Heart right ventricle (tissue), 16 donors: ENCODE data around the gene SYT11. TPM values are rescaled to one million over a fixed set of nuclear protein-coding genes. Genes with fewer than 3 reads are reported as not detected.
A peak's percentile ranks its signal among the peaks of the same experiment; 100 is the strongest.
"Not testable (repeated sequence)": the region's sequence is repeated elsewhere in the genome, so short reads cannot be mapped to it uniquely, and the experiment has no call there.

ENCODE experiments used
- ATAC-seq, 8 donors: fragments of 200-7000 bp; cut with Tn5 transposase; one replicate each; pipeline ENCODE4 v1.9.1; 2020; ENCODE audit warnings: mild to moderate bottlenecking in 8 of 8, moderate library complexity in 8 of 8, moderate number of reproducible peaks in 1 of 8
- DNase-seq, 2 donors: peaks; one replicate each; pipeline ENCODE4 v3.0.0-alpha.2; 2020
- H3K27ac ChIP-seq, 10 donors: fragments of 200-600 bp; sonication (generic) in 2 of 10; one replicate each; pipeline versions ENCODE4 v1.5.0 to v1.8.0; 2020 to 2022; ENCODE audit warnings: mild to moderate bottlenecking in 3 of 10
- H3K27me3 ChIP-seq, 7 donors: fragments of 200-600 bp; one replicate each; pipeline ENCODE4 v1.8.0; 2021 to 2022; ENCODE audit warnings: mild to moderate bottlenecking in 2 of 7
- H3K36me3 ChIP-seq, 9 donors: fragments of 200-600 bp; sonication (generic) in 1 of 9; one replicate each; pipeline versions ENCODE4 v1.5.0 to v1.8.0; 2020 to 2022; ENCODE audit warnings: mild to moderate bottlenecking in 2 of 9
- H3K4me1 ChIP-seq, 9 donors: fragments of 200-600 bp; sonication (generic) in 1 of 9; one replicate each; pipeline versions ENCODE4 v1.5.0 to v1.8.0; 2020 to 2022; ENCODE audit warnings: mild to moderate bottlenecking in 4 of 9
- H3K4me3 ChIP-seq, 10 donors: fragments of 200-600 bp; sonication (generic) in 2 of 10; one replicate each; pipeline versions ENCODE4 v1.5.0 to v1.8.0; 2020 to 2022; ENCODE audit warnings: mild to moderate bottlenecking in 7 of 10, moderate library complexity in 2 of 10
- H3K9me3 ChIP-seq, 11 donors: fragments of 200-600 bp in 10 of 11; sonication (generic) in 2 of 11; one replicate each; pipeline versions ENCODE4 v1.5.0 to v1.8.0; 2013 to 2022; ENCODE audit warnings: mild to moderate bottlenecking in 2 of 11, control low read depth in 1 of 11, moderate library complexity in 1 of 11
- WGBS, 2 donors: extraction: QIAGEN DNeasy Blood & Tissue Kit; methylation state at CpG; one replicate each; pipeline ENCODE4 v1.1.7; 2013; ENCODE audit warnings: inconsistent platforms in 1 of 2; 5-methylcytosine and 5-hydroxymethylcytosine counted together
- intact Hi-C, 10 donors: fragments of 100-400 bp; cut with DNase I; formaldehyde crosslinking; loops; one replicate each; pipeline versions ENCODE4 v1.11.1 to v1.14.2; 2022
- polyA plus RNA-seq, 2 donors: library from polyadenylated mRNA; stranded (reverse); fragments of 200-250 nt; gene quantifications; one replicate each; pipeline ENCODE4 v1.2.3, GENCODE V29; 2013
- total RNA-seq, 10 donors: library from RNA; stranded (reverse); fragmentation: NEBNext Ultra II Directional in 3 of 10; extraction: Animal tissue kit (Norgen Biotek cat#: 25700) in 3 of 10; gene quantifications; one replicate each; pipeline versions ENCODE4 v1.2.1 to v1.2.4, GENCODE V29; 2021 to 2023
- TF ChIP-seq, protein P1 (sequence below), 9 donors: fragments of 200-600 bp; sonication (generic) in 2 of 9; IDR thresholded peaks; one replicate each; pipeline versions ENCODE4 v1.5.0 to v1.8.0; 2021 to 2022; ENCODE audit warnings: antibody characterized with exemption in 9 of 9, mild to moderate bottlenecking in 5 of 9, moderate library complexity in 1 of 9
- donor health status: Arrhythmogenic right ventricular cardiomyopathy.
- donor health status: ischemic (EF 13 %, LVEDD 7.1; RV severe dilation, severe dysfunction).
- donor health status: healthy with polysubstance abuse.
- donor health status: DM: no; HTN: yes; CAD: no.
- donor health status: DM: no; HTN: no; CAD: no.
- donor health status: ischemic (EF 25% LVEDD 6.9; RV normal size, moderate dysfunction).
- donor health status: ischemic (EF 25% LVEDD 5.7; RV mildly dilated, moderate dysfunction).
- donor health status: healthy.
- donor health status: DM: yes; HTN: yes; CAD: no.
- donor health status: Ischemic cardiomyopathy.
- donor health status: ischemic (EF 35%, LVEDD 5.7; RV mildly dilated, moderate dysfunction).
- donor health status: nonischemic (EF 11% LVEDD 7.7; RV severe dilation, severe dysfunction).
- donor health status: DM: yes; HTN: yes; CAD: no.
- donor health status: PGD.
- donor health status: ischemic (EF 29% LVEDD 5.4; RV normal size, mild dysfunction).
- donor health status: nonischemic (EF 23%, LVEDD 6.1; RV moderate dilation, normal function).

Gene SYT11
- total and polyA plus RNA-seq, 12 donors = 1.8 to 19.4 (median 12.1) TPM

- H3K4me1 ChIP-seq = peaks cover 0 to 6% (median 0%) of the 10 kb centered on the region in 9 donors
- H3K9me3 ChIP-seq = no peaks in the 10 kb centered on the region
- H3K27me3 ChIP-seq = no peaks in the 10 kb centered on the region
- WGBS, 2 donors = 85 to 88% methylated on average over 4 of the region's 4 CpGs
- DNase-seq = no peak
- TF ChIP-seq, protein P1, sequence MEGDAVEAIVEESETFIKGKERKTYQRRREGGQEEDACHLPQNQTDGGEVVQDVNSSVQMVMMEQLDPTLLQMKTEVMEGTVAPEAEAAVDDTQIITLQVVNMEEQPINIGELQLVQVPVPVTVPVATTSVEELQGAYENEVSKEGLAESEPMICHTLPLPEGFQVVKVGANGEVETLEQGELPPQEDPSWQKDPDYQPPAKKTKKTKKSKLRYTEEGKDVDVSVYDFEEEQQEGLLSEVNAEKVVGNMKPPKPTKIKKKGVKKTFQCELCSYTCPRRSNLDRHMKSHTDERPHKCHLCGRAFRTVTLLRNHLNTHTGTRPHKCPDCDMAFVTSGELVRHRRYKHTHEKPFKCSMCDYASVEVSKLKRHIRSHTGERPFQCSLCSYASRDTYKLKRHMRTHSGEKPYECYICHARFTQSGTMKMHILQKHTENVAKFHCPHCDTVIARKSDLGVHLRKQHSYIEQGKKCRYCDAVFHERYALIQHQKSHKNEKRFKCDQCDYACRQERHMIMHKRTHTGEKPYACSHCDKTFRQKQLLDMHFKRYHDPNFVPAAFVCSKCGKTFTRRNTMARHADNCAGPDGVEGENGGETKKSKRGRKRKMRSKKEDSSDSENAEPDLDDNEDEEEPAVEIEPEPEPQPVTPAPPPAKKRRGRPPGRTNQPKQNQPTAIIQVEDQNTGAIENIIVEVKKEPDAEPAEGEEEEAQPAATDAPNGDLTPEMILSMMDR (IDR thresholded peaks at IDR 0.05) = no peak
- peaks cover 0 to 72% (median 25%) of the 10 kb centered on the region in 9 donors for H3K36me3 ChIP-seq
- H3K27ac ChIP-seq = no peak overlapping the region
- intact Hi-C loops = no loop called here
- no peak for ATAC-seq
- H3K4me3 ChIP-seq = no peak overlapping the region
Observed at GRCh38 chr1:155827450-155827849, 31.9 kb upstream of the SYT11 start.

- DNase-seq = no peak
- Histone ChIP-seq H3K4me1 (peaks cover 0 to 16% (median 8%) of the 10 kb centered on the region in 9 donors), H3K36me3 (peaks cover 0 to 37% (median under 1%) of the 10 kb centered on the region in 9 donors), H3K4me3 (no peak overlapping the region), H3K27me3 (no peaks in the 10 kb centered on the region), H3K9me3 (no peaks in the 10 kb centered on the region), H3K27ac (no peak overlapping the region)
- WGBS, 2 donors = 90 to 94% methylated on average over 7 of the region's 7 CpGs
- TF ChIP-seq, protein P1 (IDR thresholded peaks at IDR 0.05) = no peak
- peak in 4 of 8 donors; percentile 33 to 78 (median 51) for ATAC-seq
- intact Hi-C loops = no loop called here
Observed at GRCh38 chr1:155831279-155831976, 27.9 kb upstream of the SYT11 start.

GRCh38 chr1:155833665-155834295, 25.6 kb upstream of the SYT11 start:
- peaks cover 0 to 16% (median 8%) of the 10 kb centered on the region in 9 donors for H3K4me1 ChIP-seq
- no peaks in the 10 kb centered on the region for H3K27me3 ChIP-seq
- ATAC-seq (no peak), DNase-seq (no peak)
- TF ChIP-seq, protein P1 (IDR thresholded peaks at IDR 0.05) = no peak
- H3K4me3 ChIP-seq = no peak overlapping the region
- H3K27ac ChIP-seq = no peak overlapping the region
- intact Hi-C loops = no loop called here
- no peaks in the 10 kb centered on the region for H3K9me3 ChIP-seq
- 86 to 96% methylated on average over 1 of the region's 1 CpG for WGBS, 2 donors
- peaks cover 0 to 32% (median 0%) of the 10 kb centered on the region in 9 donors for H3K36me3 ChIP-seq

DNA sequence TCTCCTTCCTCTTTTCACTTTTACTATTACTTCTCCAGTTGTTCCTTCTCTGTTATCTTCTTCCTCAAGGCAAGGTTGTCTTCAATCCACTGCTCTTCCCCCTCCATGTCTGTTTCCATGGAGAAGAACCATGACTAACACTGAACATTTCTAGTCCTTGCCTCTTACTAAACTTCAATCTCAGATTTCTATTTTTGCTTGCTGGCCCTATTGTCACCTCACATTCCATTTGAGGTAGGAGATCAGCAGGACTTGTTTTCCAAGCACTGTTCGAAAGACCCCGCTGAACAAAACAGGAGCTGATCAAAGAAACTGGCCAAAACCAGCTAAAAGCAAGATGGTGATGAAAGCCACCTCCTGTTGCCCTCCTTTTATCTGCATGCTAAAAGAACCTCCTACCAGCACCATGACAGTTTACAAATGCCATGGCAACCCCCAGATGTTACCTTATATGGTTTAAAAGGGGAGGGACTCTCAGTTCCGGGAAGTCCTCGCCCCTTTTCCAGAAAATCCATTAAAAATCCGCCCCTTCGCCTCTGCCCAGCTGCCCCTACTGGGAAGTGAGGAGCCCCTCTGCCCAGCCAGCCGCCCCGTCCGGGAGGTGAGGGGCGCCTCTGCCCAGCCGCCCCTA, 25.0 kb upstream of the SYT11 start:
- H3K4me3 ChIP-seq = no peak overlapping the region
- H3K27me3 ChIP-seq = no peaks in the 10 kb centered on the region
- no peak for DNase-seq
- H3K36me3 ChIP-seq = peaks cover 0 to 32% (median 0%) of the 10 kb centered on the region in 9 donors
- WGBS, 2 donors = 93 to 95% methylated on average over 11 of the region's 11 CpGs
- peak in 2 of 8 donors; percentile 23 to 52 for ATAC-seq
- intact Hi-C loops = no loop called here
- peaks cover 0 to 16% (median 8%) of the 10 kb centered on the region in 9 donors for H3K4me1 ChIP-seq
- H3K27ac ChIP-seq = no peak overlapping the region
- TF ChIP-seq, protein P1 (IDR thresholded peaks at IDR 0.05) = no peak
- H3K9me3 ChIP-seq = no peaks in the 10 kb centered on the region

GRCh38 chr1:155834927-155835399, 24.4 kb upstream of the SYT11 start:
- H3K27me3 ChIP-seq, H3K4me3 ChIP-seq, intact Hi-C loops, ATAC-seq, H3K27ac ChIP-seq, DNase-seq, H3K9me3 ChIP-seq: not testable (repeated sequence)
- peaks cover 0 to 32% (median 0%) of the 10 kb centered on the region in 9 donors for H3K36me3 ChIP-seq
- H3K4me1 ChIP-seq = peaks cover 0 to 16% (median 8%) of the 10 kb centered on the region in 9 donors
- WGBS, 2 donors = 83 to 84% methylated on average over 7 to 9 of the region's 9 CpGs
